A204.1 (cell line): ENCODE measurements around the gene BEGAIN.

ENCODE experiments used
- FAIRE-seq: peaks from 2 replicates; lab custom pipeline; 2012; peaks lifted over from hg19 to GRCh38; lab: Jason Lieb, UNC

The BEGAIN gene

GRCh38 chr14:100581228-100582145 is 5.7 kb downstream of the BEGAIN start:
- no peak for FAIRE-seq

GRCh38 chr14:100580316-100581227 is 6.6 kb downstream of the BEGAIN start:
- no peak for FAIRE-seq

GRCh38 chr14:100578552-100578951 is 8.7 kb downstream of the BEGAIN start:
- no peak for FAIRE-seq

- no peak for FAIRE-seq
Measured at GRCh38 chr14:100577986-100578431, 9.2 kb downstream of the BEGAIN start.

- no peak for FAIRE-seq
Measured at GRCh38 chr14:100577321-100577985, 9.8 kb downstream of the BEGAIN start.

GRCh38 chr14:100576091-100577085 is 10.8 kb downstream of the BEGAIN start:
- no peak for FAIRE-seq

GRCh38 chr14:100575266-100575995 is 11.8 kb downstream of the BEGAIN start:
- FAIRE-seq = no peak

- no peak for FAIRE-seq
Measured at GRCh38 chr14:100574642-100575031, 12.6 kb downstream of the BEGAIN start.

- FAIRE-seq = no peak
Measured at GRCh38 chr14:100573757-100574641, 13.2 kb downstream of the BEGAIN start.

GRCh38 chr14:100573002-100573756 is 14.0 kb downstream of the BEGAIN start:
- FAIRE-seq = no peak

- FAIRE-seq = no peak
Measured at GRCh38 chr14:100572543-100572942, 14.7 kb downstream of the BEGAIN start.

- no peak for FAIRE-seq
Measured at GRCh38 chr14:100571837-100572236, 15.4 kb downstream of the BEGAIN start.

GRCh38 chr14:100570726-100571454 is 16.3 kb downstream of the BEGAIN start:
- FAIRE-seq = no peak

GRCh38 chr14:100569734-100570286 is 17.4 kb downstream of the BEGAIN start:
- no peak for FAIRE-seq

GRCh38 chr14:100568998-100569733 is 18.1 kb downstream of the BEGAIN start:
- FAIRE-seq = no peak

GRCh38 chr14:100568164-100568997 is 18.8 kb downstream of the BEGAIN start:
- no peak for FAIRE-seq
